Activated T-cell treated with anti-CD3 and anti-CD28 coated beads, Interleukin-2, amount 50 U/mL, for 4 hours (primary cell): ENCODE results near the gene UBA3. TPM values are rescaled to one million over a fixed set of nuclear protein-coding genes. Genes with fewer than 3 reads are reported as not detected.

Experiments
- ATAC-seq, 2 donors: fragments of 200-7000 bp; cut with Tn5 transposase; one replicate each; pipeline ENCODE4 v1.10.0; 2021
- DNase-seq: peaks from one replicate; pipeline ENCODE4 v3.0.0-alpha.2; 2020
- H3K27me3 Mint-ChIP-seq: one replicate; pipeline ENCODE4 v1.8.0; 2021; ENCODE audit warnings: low read depth, mixed read lengths
- H3K36me3 Mint-ChIP-seq: one replicate; pipeline ENCODE4 v1.8.0; 2022; ENCODE audit warnings: mixed read lengths; ENCODE audit not compliant: insufficient read depth
- H3K4me1 Mint-ChIP-seq: one replicate; pipeline ENCODE4 v1.8.0; 2021; ENCODE audit warnings: low read depth, mixed read lengths
- H3K4me3 Mint-ChIP-seq: one replicate; pipeline ENCODE4 v1.8.0; 2021; ENCODE audit warnings: mild to moderate bottlenecking, moderate library complexity, mixed read lengths
- H3K9me3 Mint-ChIP-seq: one replicate; pipeline ENCODE4 v1.8.0; 2021; ENCODE audit warnings: mixed read lengths
- total RNA-seq, 3 donors: library from RNA; stranded (reverse); gene quantifications; one replicate each; pipeline ENCODE4 v1.2.1, GENCODE V29; 2021

UBA3 gene
- total RNA-seq, 3 donors from 2014 or later, result 59.3 to 62.6 (median 61.6) TPM

GRCh38 chr3:69113536-69113935 is 33.4 kb upstream of the UBA3 start:
- Mint-ChIP-seq H3K9me3 (no peaks in the 10 kb centered on the region), H3K36me3 (no peaks in the 10 kb centered on the region), H3K27me3 (no peaks in the 10 kb centered on the region), H3K4me1 (peaks cover 6% of the 10 kb centered on the region), H3K4me3 (no peak overlapping the region)
- ATAC-seq (no peak), DNase-seq (no peak)

DNA sequence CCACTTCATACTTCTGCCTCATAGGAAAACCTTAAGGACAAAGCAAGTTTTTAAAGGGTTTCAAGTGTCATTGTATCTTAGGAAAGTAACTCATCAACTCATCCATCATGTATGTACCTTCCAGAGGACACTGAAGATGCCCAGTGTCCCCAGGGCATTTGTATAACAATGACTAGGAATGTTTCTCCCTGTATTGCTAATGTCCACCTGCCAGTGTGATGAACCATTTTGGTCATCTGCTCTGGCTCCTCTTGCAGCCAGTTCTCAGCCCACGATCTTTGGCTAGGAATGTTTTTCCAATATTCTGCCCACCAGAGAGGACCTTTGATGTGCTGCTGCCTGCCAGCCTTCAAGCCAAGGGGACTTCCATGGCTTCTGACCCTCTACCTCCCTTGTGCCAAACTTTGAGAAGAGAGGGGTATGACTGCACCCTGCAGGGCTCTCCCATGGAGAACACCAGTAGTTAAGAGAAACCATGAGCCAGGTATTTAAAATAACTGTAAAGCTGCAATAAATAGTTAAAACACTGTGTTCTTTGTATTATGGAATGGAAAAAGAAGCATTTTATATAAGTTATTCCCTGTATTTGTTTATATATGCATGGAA is 30.9 kb upstream of the UBA3 start:
- H3K27me3 Mint-ChIP-seq, result no peaks in the 10 kb centered on the region
- peaks cover 4% of the 10 kb centered on the region for H3K36me3 Mint-ChIP-seq
- no peak overlapping the region for H3K4me3 Mint-ChIP-seq
- DNase-seq, result no peak
- H3K4me1 Mint-ChIP-seq, result peaks cover 10% of the 10 kb centered on the region
- H3K9me3 Mint-ChIP-seq, result no peaks in the 10 kb centered on the region
- no peak for ATAC-seq

- peaks cover 18% of the 10 kb centered on the region for H3K36me3 Mint-ChIP-seq
- H3K4me3 Mint-ChIP-seq, result no peak overlapping the region
- no peaks in the 10 kb centered on the region for H3K27me3 Mint-ChIP-seq
- ATAC-seq (no peak), DNase-seq (no peak)
- H3K9me3 Mint-ChIP-seq, result no peaks in the 10 kb centered on the region
- H3K4me1 Mint-ChIP-seq, result peaks cover 18% of the 10 kb centered on the region
These were observed 28.6 kb upstream of the UBA3 start for GRCh38 chr3:69108811-69109210.

GRCh38 chr3:69107841-69108240 is 27.7 kb upstream of the UBA3 start:
- no peaks in the 10 kb centered on the region for H3K27me3 Mint-ChIP-seq
- peaks cover 24% of the 10 kb centered on the region for H3K36me3 Mint-ChIP-seq
- ATAC-seq, result no peak
- peaks cover 19% of the 10 kb centered on the region for H3K4me1 Mint-ChIP-seq
- H3K9me3 Mint-ChIP-seq, result no peaks in the 10 kb centered on the region
- H3K4me3 Mint-ChIP-seq, result no peak overlapping the region
- no peak for DNase-seq

GRCh38 chr3:69105320-69105719 is 25.2 kb upstream of the UBA3 start:
- H3K4me1 Mint-ChIP-seq, result peaks cover 31% of the 10 kb centered on the region
- no peak overlapping the region for H3K4me3 Mint-ChIP-seq
- no peaks in the 10 kb centered on the region for H3K9me3 Mint-ChIP-seq
- DNase-seq (no peak), ATAC-seq (no peak)
- peaks cover 35% of the 10 kb centered on the region for H3K36me3 Mint-ChIP-seq
- no peaks in the 10 kb centered on the region for H3K27me3 Mint-ChIP-seq

DNA sequence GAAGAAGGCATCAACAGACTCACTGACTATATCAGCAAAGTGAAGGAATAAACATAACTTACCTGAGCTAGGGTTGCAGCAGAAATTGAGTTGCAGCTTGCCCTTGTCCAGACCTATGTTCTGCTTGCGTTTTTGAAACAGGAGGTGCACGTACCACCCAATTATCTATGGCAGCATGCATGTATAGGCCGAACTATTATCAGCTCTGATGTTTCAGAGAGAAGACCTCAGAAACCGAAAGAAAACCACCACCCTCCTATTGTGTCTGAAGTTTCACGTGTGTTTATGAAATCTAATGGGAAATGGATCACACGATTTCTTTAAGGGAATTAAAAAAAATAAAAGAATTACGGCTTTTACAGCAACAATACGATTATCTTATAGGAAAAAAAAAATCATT is 24.4 kb upstream of the UBA3 start:
- DNase-seq, result no peak
- H3K27me3 Mint-ChIP-seq, result no peaks in the 10 kb centered on the region
- no peak for ATAC-seq
- no peaks in the 10 kb centered on the region for H3K9me3 Mint-ChIP-seq
- H3K4me3 Mint-ChIP-seq, result no peak overlapping the region
- H3K4me1 Mint-ChIP-seq, result peaks cover 36% of the 10 kb centered on the region
- H3K36me3 Mint-ChIP-seq, result peaks cover 38% of the 10 kb centered on the region

GRCh38 chr3:69103123-69103522 is 23.0 kb upstream of the UBA3 start:
- H3K4me1 Mint-ChIP-seq, result peaks cover 42% of the 10 kb centered on the region

DNA sequence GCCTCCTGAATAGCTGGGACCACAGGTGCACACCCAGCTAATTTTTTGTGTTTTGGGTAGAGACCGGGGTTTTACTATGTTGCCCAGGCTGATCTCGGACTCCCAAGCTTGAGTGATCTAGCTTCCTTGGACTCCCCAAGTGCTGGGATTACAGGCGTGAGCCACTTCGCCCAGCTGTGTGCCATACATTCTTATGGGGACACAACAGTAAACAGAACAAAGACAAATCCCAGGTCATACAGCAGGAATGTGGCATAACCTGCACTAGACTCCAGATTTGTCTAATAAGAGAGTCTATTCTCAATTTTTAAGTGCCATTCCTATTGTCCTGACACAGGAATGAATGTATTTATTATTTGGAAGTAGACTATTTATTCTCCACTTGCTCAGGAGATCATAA is 22.2 kb upstream of the UBA3 start:
- peaks cover 42% of the 10 kb centered on the region for H3K4me1 Mint-ChIP-seq
- DNase-seq, result no peak
- H3K27me3 Mint-ChIP-seq, result no peaks in the 10 kb centered on the region
- H3K4me3 Mint-ChIP-seq, result no peak overlapping the region
- H3K9me3 Mint-ChIP-seq, result no peaks in the 10 kb centered on the region
- peaks cover 40% of the 10 kb centered on the region for H3K36me3 Mint-ChIP-seq
- ATAC-seq, result no peak

More at GRCh38 chr3:69103123-69103522, 23.0 kb upstream of the UBA3 start:
- no peak for DNase-seq
- no peaks in the 10 kb centered on the region for H3K27me3 Mint-ChIP-seq
- H3K36me3 Mint-ChIP-seq, result peaks cover 39% of the 10 kb centered on the region
- ATAC-seq, result no peak
- H3K4me3 Mint-ChIP-seq, result no peak overlapping the region
- no peaks in the 10 kb centered on the region for H3K9me3 Mint-ChIP-seq

DNA sequence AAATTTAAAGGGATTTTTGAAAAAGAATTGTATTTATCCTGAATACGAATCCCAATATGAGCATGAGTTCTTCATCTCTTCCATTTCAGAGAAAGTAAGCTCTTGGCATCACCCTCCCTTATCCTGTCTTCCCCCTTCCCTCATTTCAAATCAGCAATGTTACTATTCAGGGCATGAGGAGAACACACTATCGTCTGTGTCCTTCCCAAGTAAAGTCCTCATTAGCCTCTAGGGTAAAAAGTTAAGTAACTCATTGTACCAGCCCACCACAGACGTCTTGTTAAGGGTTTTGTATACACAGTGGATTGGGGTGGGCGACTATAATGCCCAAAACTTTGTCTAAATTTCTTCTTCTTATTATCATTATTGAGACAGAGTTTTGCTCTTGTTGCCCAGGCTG is 19.4 kb upstream of the UBA3 start:
- no peak overlapping the region for H3K4me3 Mint-ChIP-seq
- H3K27me3 Mint-ChIP-seq, result no peaks in the 10 kb centered on the region
- no peaks in the 10 kb centered on the region for H3K9me3 Mint-ChIP-seq
- peaks cover 34% of the 10 kb centered on the region for H3K36me3 Mint-ChIP-seq
- ATAC-seq (no peak), DNase-seq (no peak)
- peaks cover 66% of the 10 kb centered on the region for H3K4me1 Mint-ChIP-seq

- H3K36me3 Mint-ChIP-seq, result peaks cover 24% of the 10 kb centered on the region
- peaks cover 73% of the 10 kb centered on the region for H3K4me1 Mint-ChIP-seq
- no peak for ATAC-seq
- H3K4me3 Mint-ChIP-seq, result peak overlapping the region; percentile 29
- H3K27me3 Mint-ChIP-seq, result no peaks in the 10 kb centered on the region
- DNase-seq, result no peak
- no peaks in the 10 kb centered on the region for H3K9me3 Mint-ChIP-seq
These were observed 17.4 kb upstream of the UBA3 start for GRCh38 chr3:69097407-69098086.

DNA sequence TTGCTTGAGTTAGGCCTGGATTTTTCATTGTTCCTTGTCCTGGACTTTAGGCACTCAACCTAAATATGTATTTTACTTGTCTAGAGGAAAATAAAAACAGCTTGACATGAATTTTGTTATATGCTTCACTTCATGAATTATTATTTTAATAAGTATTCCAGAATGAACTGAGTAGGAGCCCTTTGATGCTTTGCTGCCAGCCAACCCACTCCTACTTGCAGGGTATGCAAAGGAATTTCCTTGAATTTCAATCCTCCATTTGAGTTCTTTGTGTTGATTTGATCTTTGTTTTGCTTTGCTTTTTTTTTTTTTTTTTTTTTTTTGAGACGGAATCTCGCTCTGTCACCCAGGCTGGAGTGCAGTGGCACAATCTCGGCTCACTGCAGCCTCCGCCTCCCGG is 16.1 kb upstream of the UBA3 start:
- peaks cover 76% of the 10 kb centered on the region for H3K4me1 Mint-ChIP-seq
- no peaks in the 10 kb centered on the region for H3K9me3 Mint-ChIP-seq
- H3K4me3 Mint-ChIP-seq, result peak overlapping the region; percentile 66
- ATAC-seq (no peak), DNase-seq (no peak)
- peaks cover 14% of the 10 kb centered on the region for H3K36me3 Mint-ChIP-seq
- H3K27me3 Mint-ChIP-seq, result no peaks in the 10 kb centered on the region

DNA sequence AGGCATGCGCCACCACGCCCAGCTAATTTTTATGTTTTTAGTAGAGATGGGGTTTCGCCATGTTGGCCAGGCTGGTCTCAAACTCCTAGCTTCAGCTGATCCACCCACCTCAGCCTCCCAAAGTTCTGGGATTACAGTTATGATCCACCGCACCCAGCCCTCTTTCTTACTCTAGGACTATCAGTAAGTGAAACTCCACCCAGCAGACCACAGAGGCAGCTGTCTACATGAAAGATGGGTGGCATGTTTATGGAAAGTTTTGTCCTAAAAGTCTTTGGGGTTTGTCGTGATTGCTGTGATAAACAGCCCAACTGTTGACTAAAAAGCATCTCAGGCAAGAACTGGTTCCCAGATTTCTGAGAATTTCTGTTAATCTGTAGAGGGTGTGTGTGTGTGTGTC is 15.5 kb upstream of the UBA3 start:
- peak in 1 of 2 donors; percentile 21 for ATAC-seq
- Mint-ChIP-seq H3K4me1 (peaks cover 79% of the 10 kb centered on the region), H3K9me3 (no peaks in the 10 kb centered on the region), H3K4me3 (peak overlapping the region; percentile 66), H3K27me3 (no peaks in the 10 kb centered on the region), H3K36me3 (peaks cover 16% of the 10 kb centered on the region)
- no peak for DNase-seq

DNA sequence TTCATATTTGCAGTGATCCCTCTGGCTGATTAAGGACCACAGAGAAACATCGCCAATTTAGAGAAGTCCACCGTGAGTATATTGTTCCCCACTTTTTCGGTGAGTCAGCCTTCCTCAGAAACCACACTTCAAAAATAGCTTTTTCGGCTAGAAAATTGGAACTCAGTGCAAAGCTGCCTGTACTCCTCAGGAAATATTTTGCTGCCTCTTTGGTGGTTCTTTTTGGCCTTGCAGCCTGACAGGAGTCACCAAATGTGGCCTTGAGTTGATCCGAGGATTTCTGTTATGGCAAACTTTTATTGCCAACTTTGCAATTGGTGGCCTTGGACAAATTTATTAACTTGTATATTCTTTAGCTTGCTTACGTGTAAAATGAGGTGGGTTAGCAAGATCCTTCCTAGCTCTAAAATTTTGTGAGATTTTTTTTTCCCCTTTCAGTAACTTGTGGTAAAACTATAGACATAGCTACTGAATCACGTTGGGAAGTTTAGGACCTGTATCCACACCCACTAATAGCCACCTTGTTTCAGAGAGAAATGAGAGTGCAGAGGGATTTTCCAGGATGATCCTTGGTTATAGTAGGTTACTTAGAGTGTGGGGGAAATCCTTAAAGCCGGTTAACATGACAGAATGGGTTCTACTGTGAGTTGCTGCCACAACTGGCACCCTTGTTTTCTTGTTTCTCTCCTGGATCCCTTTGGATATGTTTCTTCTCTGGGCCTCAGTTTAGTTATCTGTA is 14.5 kb upstream of the UBA3 start:
- no peaks in the 10 kb centered on the region for H3K27me3 Mint-ChIP-seq
- H3K9me3 Mint-ChIP-seq, result no peaks in the 10 kb centered on the region
- ATAC-seq (peak; percentile 51 to 57), DNase-seq (no peak)
- peaks cover 18% of the 10 kb centered on the region for H3K36me3 Mint-ChIP-seq
- peaks cover 84% of the 10 kb centered on the region for H3K4me1 Mint-ChIP-seq
- peak overlapping the region; percentile 38 for H3K4me3 Mint-ChIP-seq

DNA sequence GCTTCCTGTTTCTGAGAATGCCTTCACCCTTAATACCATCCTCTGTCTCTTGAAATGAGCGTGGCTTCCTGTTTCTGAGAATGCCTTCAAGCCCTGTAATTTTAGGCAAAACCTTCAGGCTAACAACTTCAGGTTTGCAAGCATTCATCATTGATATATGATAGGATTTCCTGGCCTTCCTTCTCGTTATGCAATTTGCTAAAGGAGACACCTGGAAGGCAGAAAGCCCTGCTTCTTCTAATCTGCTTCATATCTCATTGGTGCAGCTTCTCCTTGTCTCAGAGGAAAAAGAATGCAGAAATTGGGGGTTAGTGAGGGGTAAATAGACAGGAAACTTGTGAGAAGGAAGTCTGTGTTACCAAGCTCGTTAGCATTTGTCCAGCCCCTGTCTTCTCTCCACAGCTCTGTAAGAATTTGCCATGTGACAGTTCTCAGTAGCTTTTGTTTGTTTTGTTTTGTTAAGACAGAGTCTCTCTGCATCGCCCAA is 11.9 kb upstream of the UBA3 start:
- H3K9me3 Mint-ChIP-seq, result no peaks in the 10 kb centered on the region
- DNase-seq (no peak), ATAC-seq (peak; percentile 44 to 50)
- H3K4me1 Mint-ChIP-seq, result peaks cover 90% of the 10 kb centered on the region
- H3K36me3 Mint-ChIP-seq, result peaks cover 17% of the 10 kb centered on the region
- H3K27me3 Mint-ChIP-seq, result no peaks in the 10 kb centered on the region
- H3K4me3 Mint-ChIP-seq, result peak overlapping the region; percentile 66
